HG02973 (cell line): Measurements from ENCODE around the gene ITPRID1.

Source experiments
- ATAC-seq: cut with Tn5 transposase; IDR thresholded peaks from one replicate; pipeline ENCODE4 v1.9.1; 2021; ENCODE audit warnings: moderate library complexity; ENCODE audit not compliant: unreplicated experiment

The ITPRID1 gene

DNA sequence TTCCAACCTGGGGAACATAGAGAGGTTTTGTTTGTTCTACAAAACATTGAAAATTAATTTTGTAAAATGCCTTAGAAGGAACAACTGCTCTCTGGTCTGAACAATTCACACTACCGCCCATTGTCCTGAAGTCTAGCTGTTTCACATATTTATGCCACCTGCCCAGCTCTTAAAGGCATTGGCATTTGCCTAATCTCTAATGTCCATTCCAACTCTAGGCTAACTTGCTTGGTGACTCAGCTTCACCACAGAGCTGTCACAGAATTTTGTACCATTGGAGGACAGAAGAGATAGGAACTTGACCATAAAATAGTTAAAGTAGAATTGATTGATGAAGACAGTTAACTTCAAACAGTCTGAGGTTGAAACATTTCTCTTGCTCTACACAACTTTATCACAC is 119.6 kb downstream of the ITPRID1 start:
- ATAC-seq: no peak

GRCh38 chr7:31633894-31634494 is 120.1 kb downstream of the ITPRID1 start:
- no peak for ATAC-seq

DNA sequence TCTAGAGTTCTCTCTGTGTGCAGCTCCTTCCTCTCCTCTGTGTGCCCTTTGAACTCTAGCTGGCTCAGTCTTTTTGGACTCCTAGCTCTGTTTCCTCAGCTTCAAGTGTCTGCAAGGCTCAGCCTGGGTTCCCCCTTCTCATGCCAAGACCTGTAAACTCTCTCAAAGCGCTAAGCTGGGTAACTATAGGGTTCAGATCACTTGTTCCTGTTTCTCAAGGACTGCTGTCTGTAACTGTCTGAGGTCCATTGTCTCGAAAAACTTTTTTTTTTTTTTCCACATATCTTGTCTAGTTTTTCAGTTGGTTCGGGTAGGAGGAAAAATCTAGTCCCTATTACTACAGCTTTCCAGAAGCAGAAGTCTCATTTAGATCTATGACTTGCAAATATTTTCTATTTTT is 126.5 kb downstream of the ITPRID1 start:
- ATAC-seq: no peak

DNA sequence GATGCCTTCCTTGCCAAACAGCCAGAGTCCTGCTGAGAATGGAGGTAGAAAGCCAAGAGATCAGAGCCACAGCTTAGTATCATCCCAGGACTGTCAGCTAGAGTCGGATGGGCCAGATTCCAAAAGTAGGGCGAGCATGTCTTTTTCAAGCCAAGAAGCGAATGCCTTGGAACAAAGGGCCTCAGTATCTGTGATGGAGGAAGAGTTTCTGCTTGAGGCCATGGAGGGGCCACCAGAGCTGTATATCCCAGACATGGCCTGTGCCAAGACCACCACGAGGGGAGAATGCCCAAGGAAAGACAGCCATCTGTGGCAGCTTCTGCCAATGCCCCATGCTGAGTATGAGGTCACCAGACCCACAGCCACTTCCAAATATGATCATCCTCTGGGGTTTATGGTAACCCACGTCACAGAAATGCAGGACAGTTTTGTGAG is 128.8 kb downstream of the ITPRID1 start:
- ATAC-seq: no peak

DNA sequence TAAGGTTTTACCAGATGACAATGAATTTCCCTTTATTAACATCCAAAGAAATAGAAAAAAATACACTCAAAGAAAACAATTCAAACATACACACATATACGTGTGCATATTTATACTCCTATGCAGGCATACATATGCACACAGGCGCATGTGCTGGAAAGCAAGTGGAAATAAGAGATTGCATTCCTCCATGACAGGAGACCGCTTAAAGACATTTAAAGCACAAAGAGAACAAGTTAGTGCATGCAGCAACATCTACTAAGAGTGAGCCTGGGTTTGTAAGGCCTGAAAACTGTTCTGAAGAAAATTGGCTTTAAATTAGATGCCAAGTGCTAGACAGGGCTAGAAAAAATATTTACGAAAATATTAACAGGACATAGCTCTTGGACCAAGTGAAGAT is 133.1 kb downstream of the ITPRID1 start:
- ATAC-seq: no peak

DNA sequence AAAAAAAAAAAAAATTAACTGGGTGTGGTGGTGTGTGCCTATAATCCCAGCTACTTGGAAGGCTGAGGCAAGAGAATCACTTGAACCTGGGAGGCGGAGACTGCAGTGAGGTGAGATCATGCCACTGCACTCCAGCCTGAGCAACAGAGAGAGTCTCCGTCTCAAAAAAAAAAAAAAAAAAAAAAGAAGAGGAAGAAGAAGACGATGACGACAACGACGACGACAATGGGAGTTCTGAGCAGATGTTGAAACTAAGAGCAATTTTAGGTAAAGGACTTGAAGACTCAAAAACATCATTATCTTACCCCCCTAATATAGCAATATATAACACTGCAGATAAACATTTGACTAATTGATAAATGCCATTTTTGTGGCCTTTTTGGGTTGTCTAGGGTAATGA is 133.6 kb downstream of the ITPRID1 start:
- ATAC-seq: no peak

GRCh38 chr7:31648288-31648687 is 134.4 kb downstream of the ITPRID1 start:
- ATAC-seq: no peak

DNA sequence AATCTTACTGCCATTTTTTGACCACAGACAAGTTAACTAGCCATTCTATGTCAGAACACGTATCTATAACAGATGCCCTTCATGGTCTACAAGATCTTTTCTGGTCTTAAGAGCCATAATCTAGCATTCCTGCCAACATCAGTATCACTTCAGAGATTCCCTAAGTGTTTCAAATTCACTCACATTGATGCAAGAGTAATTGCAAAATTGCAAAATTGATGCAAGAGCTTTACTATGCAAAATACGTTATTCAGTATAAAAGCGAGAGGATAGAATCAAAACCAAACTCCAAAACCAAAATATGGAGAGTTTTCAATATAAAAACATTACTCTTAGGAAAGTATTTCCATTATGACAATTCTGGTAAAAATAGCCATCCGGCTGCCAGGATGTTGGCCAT is 135.0 kb downstream of the ITPRID1 start:
- ATAC-seq: no peak

GRCh38 chr7:31651234-31652062 is 137.6 kb downstream of the ITPRID1 start:
- ATAC-seq: no peak

- no peak for ATAC-seq
Observed at GRCh38 chr7:31652063-31652326, 138.1 kb downstream of the ITPRID1 start.

DNA sequence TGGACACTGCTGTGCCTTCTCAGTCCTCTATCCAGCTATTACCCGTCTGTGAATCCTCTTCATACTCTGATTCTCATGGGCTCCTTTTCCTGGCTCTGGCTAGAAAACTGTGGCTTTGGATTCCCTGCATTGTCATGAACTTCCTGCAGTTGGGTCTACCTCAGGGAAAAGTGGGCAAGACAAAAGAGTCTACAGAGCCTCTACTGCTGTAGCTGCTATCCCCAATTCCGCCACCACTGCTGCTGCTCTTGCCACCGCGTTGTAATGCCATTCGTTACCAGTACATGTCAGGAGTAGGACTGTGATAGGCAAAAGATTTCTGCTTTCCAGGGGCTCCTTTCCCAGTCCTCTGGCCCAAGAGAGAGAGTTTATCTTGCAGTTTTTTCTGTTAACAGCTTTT is 149.2 kb downstream of the ITPRID1 start:
- ATAC-seq: no peak

GRCh38 chr7:31664890-31665289 is 151.0 kb downstream of the ITPRID1 start:
- ATAC-seq: no peak

GRCh38 chr7:31665546-31665945 is 151.7 kb downstream of the ITPRID1 start:
- no peak for ATAC-seq

GRCh38 chr7:31669461-31669860 is 155.6 kb downstream of the ITPRID1 start:
- no peak for ATAC-seq

DNA sequence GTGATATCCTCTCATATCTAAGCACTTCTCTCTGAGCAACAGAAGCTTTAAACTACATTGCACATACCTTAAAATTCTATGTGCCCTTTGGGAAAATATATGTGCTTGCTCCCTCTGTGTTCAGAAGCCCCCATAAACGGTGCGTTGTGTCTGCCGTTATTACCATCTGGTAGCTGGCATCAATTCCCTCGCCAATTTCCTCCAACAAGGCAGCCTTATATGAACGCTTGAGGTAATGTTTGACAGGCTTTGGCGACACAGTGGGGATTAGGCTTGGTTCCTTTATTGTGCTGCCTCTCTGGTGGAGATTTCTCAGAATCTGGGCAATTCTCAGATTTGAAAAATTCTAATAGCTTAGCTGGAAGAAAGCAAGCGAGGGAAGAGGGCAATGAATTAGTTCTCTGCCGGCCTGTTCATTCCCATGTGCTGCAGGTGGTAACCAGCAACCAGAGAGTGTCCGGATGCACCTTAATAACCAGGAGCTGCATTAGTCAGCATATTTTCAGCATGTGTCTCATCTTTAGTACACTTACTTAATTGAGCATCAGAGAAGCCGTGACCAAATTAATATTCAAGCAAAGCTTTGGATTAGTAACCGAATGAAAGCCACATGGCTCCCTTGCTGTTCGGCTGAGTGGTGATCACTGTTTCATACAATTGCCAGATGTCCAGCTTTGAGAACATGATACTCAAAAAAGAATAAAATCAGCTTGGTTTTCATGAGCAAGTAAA is 165.8 kb downstream of the ITPRID1 start:
- no peak for ATAC-seq

DNA sequence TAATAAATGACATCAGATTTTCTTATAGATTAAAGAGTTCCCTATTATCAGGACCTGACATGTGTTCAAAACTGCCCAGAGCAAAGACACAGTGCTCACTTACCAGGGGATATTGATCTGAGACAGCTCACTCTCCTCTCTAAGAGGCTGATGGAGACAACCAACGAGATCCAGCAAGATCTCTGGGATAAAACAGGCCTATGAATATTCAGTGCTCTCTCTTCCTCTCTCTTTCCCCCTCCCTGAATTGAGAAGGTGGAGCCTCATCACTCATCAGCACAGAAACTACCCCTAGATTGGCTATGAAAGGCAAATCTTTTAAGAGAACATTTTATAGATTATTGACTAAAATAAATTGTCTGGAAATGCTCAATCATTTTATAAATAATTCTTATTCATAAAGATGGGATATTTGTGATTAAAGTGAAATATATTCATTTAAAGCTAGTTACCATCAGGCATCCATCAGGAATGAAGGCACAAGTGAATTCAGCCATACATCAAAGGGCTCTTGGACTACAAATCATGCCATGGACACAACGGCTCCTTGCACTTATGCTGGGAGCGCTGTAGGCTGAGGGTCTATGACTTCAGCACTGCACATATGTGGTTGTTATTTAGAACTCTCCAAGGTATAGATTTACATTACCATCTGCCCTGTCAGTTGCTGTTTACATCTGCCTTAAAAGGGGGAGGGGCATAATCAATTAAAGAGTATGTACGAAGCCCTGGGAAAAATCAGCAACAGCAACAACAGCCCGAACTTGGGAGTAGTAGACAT is 169.7 kb downstream of the ITPRID1 start:
- no peak for ATAC-seq

DNA sequence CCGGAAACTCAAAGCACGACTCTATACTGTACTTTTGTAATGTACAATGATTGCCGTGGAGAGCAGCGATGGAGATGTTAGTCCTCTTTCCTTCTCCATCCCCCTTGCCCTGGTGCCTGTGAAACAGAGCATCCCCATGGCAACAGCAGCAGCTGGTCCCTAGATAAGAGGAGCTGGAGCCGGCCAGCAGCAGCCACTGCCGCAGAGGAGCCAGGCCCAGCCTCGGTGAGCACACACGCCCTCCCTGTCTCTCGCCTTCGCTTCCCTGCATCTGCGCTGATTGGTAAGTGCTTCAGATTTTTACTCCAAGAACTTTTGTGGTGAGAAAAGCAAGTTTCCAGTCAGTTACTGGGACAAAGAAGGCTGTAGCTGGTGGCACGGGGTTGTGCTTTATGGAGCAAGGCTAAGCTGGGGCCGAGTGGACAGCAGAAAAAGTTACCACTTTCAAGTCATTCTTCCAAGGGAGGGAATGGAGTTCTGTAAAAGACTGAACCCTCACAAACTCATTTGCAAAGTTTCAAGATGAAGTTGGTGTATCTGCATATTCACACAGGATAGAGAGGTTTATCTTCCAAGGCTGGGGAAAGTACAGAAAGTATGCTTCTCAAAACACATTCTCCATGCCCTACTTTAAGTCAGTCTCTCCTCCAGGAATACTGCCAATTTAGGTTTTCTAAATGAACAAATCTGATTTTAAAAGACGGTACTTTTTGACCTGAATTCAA is 173.3 kb downstream of the ITPRID1 start, which contains the start of gene PPP1R17:
Gene PPP1R17 (plus strand): TSS at position 192 of the 725 bp plus-strand sequence. CDS start 5,227 bp downstream, outside the sequence.
- ATAC-seq: no peak

GRCh38 chr7:31688372-31688771 is 174.5 kb downstream of the ITPRID1 start:
- no peak for ATAC-seq

GRCh38 chr7:31688996-31689395 is 175.1 kb downstream of the ITPRID1 start:
- ATAC-seq: no peak

DNA sequence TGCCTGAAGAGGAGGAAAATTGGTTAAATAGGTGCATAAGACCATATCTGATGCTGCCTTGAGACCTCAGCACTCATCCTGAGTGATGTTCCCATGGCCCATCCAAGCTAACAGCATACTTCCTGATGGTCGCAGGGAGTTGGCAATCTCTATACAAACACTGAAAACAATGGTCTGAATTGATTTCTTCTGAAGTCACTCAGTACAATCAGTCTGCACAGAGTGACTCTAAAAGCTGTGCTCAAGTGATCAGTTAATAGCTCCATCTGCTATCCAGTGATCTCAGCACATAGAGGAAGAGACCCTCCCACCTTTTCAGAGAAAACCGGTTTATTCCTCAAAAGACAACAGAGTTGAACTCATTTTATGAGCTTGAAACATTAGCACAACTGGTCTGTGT is 177.0 kb downstream of the ITPRID1 start:
- ATAC-seq: no peak

GRCh38 chr7:31692451-31692850 is 178.6 kb downstream of the ITPRID1 start:
- ATAC-seq: no peak
